Kidney (tissue), 14 donors: Measurements from ENCODE around the gene ZNF182. TPM values are rescaled to one million over a fixed set of nuclear protein-coding genes. Genes with fewer than 3 reads are reported as not detected.
"Not testable (repeated sequence)": the region's sequence is repeated elsewhere in the genome, so short reads cannot be mapped to it uniquely, and the experiment has no call there.

Source experiments
- DNase-seq, 5 donors: peaks; one replicate each; pipeline ENCODE4 v3.0.0-alpha.2; 2013 to 2020
- FAIRE-seq: peaks from 2 replicates; lab custom pipeline; 2012; peaks lifted over from hg19 to GRCh38; lab: Jason Lieb, UNC
- H3K27ac ChIP-seq, 2 donors: one replicate each; pipeline ENCODE4 v1.7.0; 2013; ENCODE audit warnings: low read depth in 2 of 2, low read length in 2 of 2, inconsistent platforms in 1 of 2
- H3K27me3 ChIP-seq: one replicate; pipeline ENCODE4 v1.7.1; 2013; ENCODE audit warnings: low read length, inconsistent platforms; ENCODE audit not compliant: control insufficient read depth, insufficient read depth
- H3K36me3 ChIP-seq, 3 donors: one replicate each; pipeline versions ENCODE4 v1.7.0 to v1.7.1; 2013; ENCODE audit warnings: low read length in 3 of 3, control low read depth in 1 of 3, inconsistent platforms in 1 of 3; ENCODE audit not compliant: insufficient read depth in 3 of 3, control insufficient read depth in 2 of 3
- H3K4me1 ChIP-seq, 3 donors: one replicate each; pipeline versions ENCODE4 v1.7.0 to v1.7.1; 2013; ENCODE audit warnings: low read length in 3 of 3, inconsistent platforms in 1 of 3, low read depth in 1 of 3; ENCODE audit not compliant: control insufficient read depth in 2 of 3, insufficient read depth in 2 of 3
- H3K4me3 ChIP-seq, 3 donors: one replicate each; pipeline versions ENCODE4 v1.7.0 to v1.8.1; 2013; ENCODE audit warnings: low read length in 3 of 3, control low read depth in 1 of 3, inconsistent platforms in 1 of 3
- H3K9ac ChIP-seq, 3 donors: one replicate each; pipeline versions ENCODE4 v1.7.0 to v1.7.1; 2013; ENCODE audit warnings: low read length in 3 of 3, control low read depth in 1 of 3, inconsistent platforms in 1 of 3
- H3K9me3 ChIP-seq, 3 donors: one replicate each; pipeline versions ENCODE4 v1.7.0 to v1.7.1; 2013; ENCODE audit warnings: low read length in 3 of 3, control low read depth in 1 of 3, inconsistent platforms in 1 of 3; ENCODE audit not compliant: control insufficient read depth in 2 of 3, insufficient read depth in 1 of 3
- CTCF ChIP-seq: IDR thresholded peaks from 3 replicates; pipeline ENCODE4 v1.5.1; 2012; ENCODE audit warnings: mild to moderate bottlenecking, moderate library complexity, borderline replicate concordance; ENCODE audit not compliant: insufficient read depth; ENCODE audit errors: extremely low read depth
- intact Hi-C: fragments of 100-400 bp; cut with DNase I; formaldehyde crosslinking; loops from one replicate; pipeline ENCODE4 v1.11.1; 2022
- polyA plus RNA-seq: library from polyadenylated mRNA; stranded (reverse); fragments of 350-450 nt; fragmentation: Illumina TruSeq; extraction: RNeasy Lipid Tissue Mini Kit (QIAGEN cat#74804); gene quantifications from one replicate; pipeline ENCODE4 v1.2.3, GENCODE V29; 2014; ENCODE audit warnings: low read depth, low replicate concordance; ENCODE audit not compliant: insufficient read depth
- total RNA-seq: library from RNA; stranded (reverse); fragmentation: NEBNext Ultra II Directional; extraction: Animal tissue kit (Norgen Biotek cat#: 25700); gene quantifications from one replicate; pipeline ENCODE4 v1.2.1, GENCODE V29; 2021
- donor health status: control.
- donor health status: control.
- donor health status: control.
- donor health status: control.
- donor health status: control.
- donor health status: DM: yes; HTN: yes; CAD: no.
- donor health status: Normal renal cell carcinoma (clear cell type).

ZNF182 gene
- total and polyA plus RNA-seq, 2 donors from 2014 or later, result 3.2 to 5.8 TPM

- Histone ChIP-seq H3K27ac (no peak overlapping the region), H3K4me1 (no peaks in the 10 kb centered on the region), H3K9ac (no peak overlapping the region), H3K36me3 (no peaks in the 10 kb centered on the region), H3K9me3 (no peaks in the 10 kb centered on the region), H3K4me3 (no peak overlapping the region), H3K27me3 (no peaks in the 10 kb centered on the region)
- DNase-seq, result no peak
- no peak for TF ChIP-seq CTCF
- intact Hi-C loops, result no loop called here
- FAIRE-seq, result no peak
Observed at GRCh38 chrX:47960406-47960805, 43.4 kb downstream of the ZNF182 start.

GRCh38 chrX:47958761-47959342 is 44.9 kb downstream of the ZNF182 start:
- TF ChIP-seq CTCF, result no peak
- H3K9me3 ChIP-seq, result no peaks in the 10 kb centered on the region
- no peak for FAIRE-seq
- no peak overlapping the region for H3K4me3 ChIP-seq
- H3K9ac ChIP-seq, result no peak overlapping the region
- peak in 1 of 5 donors; percentile 32 for DNase-seq
- H3K27ac ChIP-seq, result no peak overlapping the region
- intact Hi-C loops, result no loop called here
- no peaks in the 10 kb centered on the region for H3K27me3 ChIP-seq
- H3K4me1 ChIP-seq, result no peaks in the 10 kb centered on the region
- H3K36me3 ChIP-seq, result no peaks in the 10 kb centered on the region

- H3K27ac ChIP-seq, DNase-seq, H3K27me3 ChIP-seq, FAIRE-seq, H3K9me3 ChIP-seq, H3K36me3 ChIP-seq, H3K4me3 ChIP-seq, H3K9ac ChIP-seq, H3K4me1 ChIP-seq, intact Hi-C loops: not testable (repeated sequence)
Observed at GRCh38 chrX:47958206-47958605, 45.6 kb downstream of the ZNF182 start.

- H3K27me3 ChIP-seq, result no peaks in the 10 kb centered on the region
- no peaks in the 10 kb centered on the region for H3K36me3 ChIP-seq
- FAIRE-seq, result no peak
- no peak for TF ChIP-seq CTCF
- DNase-seq, result no peak
- no peaks in the 10 kb centered on the region for H3K4me1 ChIP-seq
- no peak overlapping the region for H3K9ac ChIP-seq
- no peak overlapping the region for H3K27ac ChIP-seq
- no peaks in the 10 kb centered on the region for H3K9me3 ChIP-seq
- H3K4me3 ChIP-seq, result no peak overlapping the region
- intact Hi-C loops, result no loop called here
Observed at GRCh38 chrX:47956016-47956415, 47.8 kb downstream of the ZNF182 start.

- H3K27me3 ChIP-seq, H3K9ac ChIP-seq, DNase-seq, intact Hi-C loops, H3K9me3 ChIP-seq, H3K4me1 ChIP-seq, FAIRE-seq, H3K36me3 ChIP-seq, H3K4me3 ChIP-seq, H3K27ac ChIP-seq: not testable (repeated sequence)
Observed at GRCh38 chrX:47955295-47955694, 48.5 kb downstream of the ZNF182 start.
